ENCODE results near the gene ZFP90. TPM values are rescaled to one million over a fixed set of nuclear protein-coding genes. Genes with fewer than 3 reads are reported as not detected.

ZFP90 gene
- polyA plus RNA-seq (2013, experiment 1 of 2) = 58.9 TPM
- 65.3 TPM for polyA plus RNA-seq (2013, experiment 2 of 2)

GRCh38 chr16:68538880-68539701 is at the start of gene ZFP90:
ZFP90 (plus strand) TSS chr16:68539291; CDS start chr16:68539793, 502 bp downstream.
- Histone ChIP-seq H3K36me3 (replicated peaks in 1 of 2; ENCODE audit: control insufficient read depth in 2 of 2, insufficient read depth in 2 of 2, low read length in 2 of 2) (peaks cover 14 to 41% of the 10 kb centered on the region in 2 donors), H3K27me3 (ENCODE audit: control insufficient read depth in 3 of 3, insufficient read depth in 3 of 3, low read depth in 1 of 3, low read length in 3 of 3) (no peaks in the 10 kb centered on the region), H3K18ac (ENCODE audit: low read length) (peak within 1 kb of the TSS; percentile 96), H3K4me3 (ENCODE audit: low read length in 2 of 2) (peak within 1 kb of the TSS; percentile 80 to 89), H4K91ac (ENCODE audit: low read depth, low read length, poor library complexity) (no peak within 1 kb of the TSS), H2BK5ac (ENCODE audit: low read length) (peak within 1 kb of the TSS; percentile 70), H3K9ac (ENCODE audit: low read depth, low read length, poor library complexity) (peak within 1 kb of the TSS; percentile 87), H3K27ac (replicated peaks; ENCODE audit: low read length) (peak within 1 kb of the TSS; percentile 73), H2BK15ac (ENCODE audit: low read length) (peak within 1 kb of the TSS; percentile 62), H2BK12ac (ENCODE audit: low read length) (no peak within 1 kb of the TSS), H2AFZ (ENCODE audit: low read length) (peak within 1 kb of the TSS; percentile 93), H3K23ac (ENCODE audit: low read depth, low read length, poor library complexity) (peak within 1 kb of the TSS; percentile 77), H3K14ac (ENCODE audit: low read length) (peak within 1 kb of the TSS; percentile 73), H2AK5ac (ENCODE audit: low read depth, low read length) (no peak within 1 kb of the TSS), H3K4me1 (ENCODE audit: control insufficient read depth in 2 of 2, insufficient read depth in 1 of 2, low read depth in 1 of 2, low read length in 2 of 2) (peaks cover 2 to 5% of the 10 kb centered on the region in 2 donors), H2BK120ac (ENCODE audit: low read depth, low read length) (no peak within 1 kb of the TSS), H3K4me2 (ENCODE audit: insufficient read depth, low read length, poor library complexity, severe bottlenecking) (peak within 1 kb of the TSS; percentile 95), H3K4ac (ENCODE audit: low read length) (no peak within 1 kb of the TSS), H3K79me1 (ENCODE audit: low read depth, low read length) (no peaks in the 10 kb centered on the region), H4K8ac (ENCODE audit: low read depth, low read length) (no peak within 1 kb of the TSS), H3K9me3 (replicated peaks in 1 of 2; ENCODE audit: control insufficient read depth in 2 of 2, insufficient read depth in 1 of 2, low read depth in 1 of 2, low read length in 2 of 2) (peaks cover 5 to 47% of the 10 kb centered on the region in 2 donors)
- no CpG with 5 or more reads among the region's 71 CpGs for whole genome bisulfite sequencing, 2 donors (ENCODE audit: extremely low coverage in 2 of 2, insufficient read length in 2 of 2, insufficient replicate concordance in 1 of 2)
- DNase-seq (ENCODE audit: low spot score) = peak; percentile 91

- Histone ChIP-seq H2AK5ac (ENCODE audit: low read depth, low read length) (no peak overlapping the region), H2BK12ac (ENCODE audit: low read length) (no peak overlapping the region), H3K23ac (ENCODE audit: low read depth, low read length, poor library complexity) (no peak overlapping the region), H4K8ac (ENCODE audit: low read depth, low read length) (no peak overlapping the region), H2BK15ac (ENCODE audit: low read length) (peak overlapping the region; percentile 65), H3K14ac (ENCODE audit: low read length) (no peak overlapping the region), H2AFZ (ENCODE audit: low read length) (no peak overlapping the region), H3K4ac (ENCODE audit: low read length) (no peak overlapping the region), H4K91ac (ENCODE audit: low read depth, low read length, poor library complexity) (no peak overlapping the region), H3K4me3 (ENCODE audit: low read length in 2 of 2) (no peak overlapping the region), H3K4me2 (ENCODE audit: insufficient read depth, low read length, poor library complexity, severe bottlenecking) (no peak overlapping the region), H3K9ac (ENCODE audit: low read depth, low read length, poor library complexity) (no peak overlapping the region), H3K79me1 (ENCODE audit: low read depth, low read length) (no peaks in the 10 kb centered on the region), H3K9me3 (replicated peaks in 1 of 2; ENCODE audit: control insufficient read depth in 2 of 2, insufficient read depth in 1 of 2, low read depth in 1 of 2, low read length in 2 of 2) (peaks cover 0 to 2% of the 10 kb centered on the region in 2 donors), H2BK5ac (ENCODE audit: low read length) (no peak overlapping the region), H2BK120ac (ENCODE audit: low read depth, low read length) (no peak overlapping the region), H3K18ac (ENCODE audit: low read length) (no peak overlapping the region), H3K36me3 (replicated peaks in 1 of 2; ENCODE audit: control insufficient read depth in 2 of 2, insufficient read depth in 2 of 2, low read length in 2 of 2) (no peaks in the 10 kb centered on the region), H3K4me1 (ENCODE audit: control insufficient read depth in 2 of 2, insufficient read depth in 1 of 2, low read depth in 1 of 2, low read length in 2 of 2) (peaks cover 9 to 19% of the 10 kb centered on the region in 2 donors), H3K27ac (replicated peaks; ENCODE audit: low read length) (no peak overlapping the region), H3K27me3 (ENCODE audit: control insufficient read depth in 3 of 3, insufficient read depth in 3 of 3, low read depth in 1 of 3, low read length in 3 of 3) (peaks cover 0 to 11% (median 0%) of the 10 kb centered on the region in 3 experiments)
- no CpG with 5 or more reads among the region's 1 CpG for WGBS, 2 donors (ENCODE audit: extremely low coverage in 2 of 2, insufficient read length in 2 of 2, insufficient replicate concordance in 1 of 2)
- no peak for DNase-seq (ENCODE audit: low spot score)
These were observed 48.7 kb upstream of the ZFP90 start for GRCh38 chr16:68490358-68490757.

- Histone ChIP-seq H3K4me1 (ENCODE audit: control insufficient read depth in 2 of 2, insufficient read depth in 1 of 2, low read depth in 1 of 2, low read length in 2 of 2) (peaks cover 9 to 19% of the 10 kb centered on the region in 2 donors), H2BK5ac (ENCODE audit: low read length) (no peak overlapping the region), H3K23ac (ENCODE audit: low read depth, low read length, poor library complexity) (peak overlapping the region; percentile 32), H4K91ac (ENCODE audit: low read depth, low read length, poor library complexity) (no peak overlapping the region), H2BK12ac (ENCODE audit: low read length) (no peak overlapping the region), H3K18ac (ENCODE audit: low read length) (peak overlapping the region; percentile 25), H3K4ac (ENCODE audit: low read length) (no peak overlapping the region), H3K9me3 (replicated peaks in 1 of 2; ENCODE audit: control insufficient read depth in 2 of 2, insufficient read depth in 1 of 2, low read depth in 1 of 2, low read length in 2 of 2) (peaks cover 0 to 2% of the 10 kb centered on the region in 2 donors), H3K9ac (ENCODE audit: low read depth, low read length, poor library complexity) (peak overlapping the region; percentile 24), H3K79me1 (ENCODE audit: low read depth, low read length) (no peaks in the 10 kb centered on the region), H2AFZ (ENCODE audit: low read length) (no peak overlapping the region), H2AK5ac (ENCODE audit: low read depth, low read length) (peak overlapping the region; percentile 60), H3K36me3 (replicated peaks in 1 of 2; ENCODE audit: control insufficient read depth in 2 of 2, insufficient read depth in 2 of 2, low read length in 2 of 2) (no peaks in the 10 kb centered on the region), H3K27ac (replicated peaks; ENCODE audit: low read length) (no peak overlapping the region), H3K27me3 (ENCODE audit: control insufficient read depth in 3 of 3, insufficient read depth in 3 of 3, low read depth in 1 of 3, low read length in 3 of 3) (peaks cover 0 to 11% (median 0%) of the 10 kb centered on the region in 3 experiments), H3K4me3 (ENCODE audit: low read length in 2 of 2) (no peak overlapping the region), H3K14ac (ENCODE audit: low read length) (no peak overlapping the region), H2BK15ac (ENCODE audit: low read length) (peak overlapping the region; percentile 54), H3K4me2 (ENCODE audit: insufficient read depth, low read length, poor library complexity, severe bottlenecking) (no peak overlapping the region), H2BK120ac (ENCODE audit: low read depth, low read length) (no peak overlapping the region), H4K8ac (ENCODE audit: low read depth, low read length) (no peak overlapping the region)
- DNase-seq (ENCODE audit: low spot score) = no peak
- no CpG with 5 or more reads among the region's 13 CpGs for WGBS, 2 donors (ENCODE audit: extremely low coverage in 2 of 2, insufficient read length in 2 of 2, insufficient replicate concordance in 1 of 2)
These were observed 48.1 kb upstream of the ZFP90 start for GRCh38 chr16:68490829-68491575.

- H2BK120ac ChIP-seq (ENCODE audit: low read depth, low read length) = no peak overlapping the region
- H2BK5ac ChIP-seq (ENCODE audit: low read length) = no peak overlapping the region
- peak overlapping the region; percentile 60 for H2AK5ac ChIP-seq (ENCODE audit: low read depth, low read length)
- H2BK12ac ChIP-seq (ENCODE audit: low read length) = no peak overlapping the region
- H3K4me1 ChIP-seq (ENCODE audit: control insufficient read depth in 2 of 2, insufficient read depth in 1 of 2, low read depth in 1 of 2, low read length in 2 of 2) = peaks cover 6 to 17% of the 10 kb centered on the region in 2 donors
- H4K91ac ChIP-seq (ENCODE audit: low read depth, low read length, poor library complexity) = no peak overlapping the region
- no peak overlapping the region for H3K4me2 ChIP-seq (ENCODE audit: insufficient read depth, low read length, poor library complexity, severe bottlenecking)
- no peaks in the 10 kb centered on the region for H3K36me3 ChIP-seq (replicated peaks in 1 of 2; ENCODE audit: control insufficient read depth in 2 of 2, insufficient read depth in 2 of 2, low read length in 2 of 2)
- peak overlapping the region; percentile 29 for H3K18ac ChIP-seq (ENCODE audit: low read length)
- no CpG with 5 or more reads among the region's 14 CpGs for WGBS, 2 donors (ENCODE audit: extremely low coverage in 2 of 2, insufficient read length in 2 of 2, insufficient replicate concordance in 1 of 2)
- peaks cover 0 to 11% (median 0%) of the 10 kb centered on the region in 3 experiments for H3K27me3 ChIP-seq (ENCODE audit: control insufficient read depth in 3 of 3, insufficient read depth in 3 of 3, low read depth in 1 of 3, low read length in 3 of 3)
- no peak overlapping the region for H3K27ac ChIP-seq (replicated peaks; ENCODE audit: low read length)
- no peak overlapping the region for H3K4me3 ChIP-seq (ENCODE audit: low read length in 2 of 2)
- H3K23ac ChIP-seq (ENCODE audit: low read depth, low read length, poor library complexity) = no peak overlapping the region
- H3K14ac ChIP-seq (ENCODE audit: low read length) = no peak overlapping the region
- H3K9ac ChIP-seq (ENCODE audit: low read depth, low read length, poor library complexity) = no peak overlapping the region
- H2BK15ac ChIP-seq (ENCODE audit: low read length) = peak overlapping the region; percentile 54
- no peak overlapping the region for H3K4ac ChIP-seq (ENCODE audit: low read length)
- no peak for DNase-seq (ENCODE audit: low spot score)
- no peak overlapping the region for H4K8ac ChIP-seq (ENCODE audit: low read depth, low read length)
- no peaks in the 10 kb centered on the region for H3K79me1 ChIP-seq (ENCODE audit: low read depth, low read length)
- no peak overlapping the region for H2AFZ ChIP-seq (ENCODE audit: low read length)
- peaks cover 0 to 2% of the 10 kb centered on the region in 2 donors for H3K9me3 ChIP-seq (replicated peaks in 1 of 2; ENCODE audit: control insufficient read depth in 2 of 2, insufficient read depth in 1 of 2, low read depth in 1 of 2, low read length in 2 of 2)
These were observed 47.5 kb upstream of the ZFP90 start for GRCh38 chr16:68491576-68491950.

All from neuronal stem cell (in vitro differentiated cells).